Measurements from ENCODE around the gene SART3. TPM values are rescaled to one million over a fixed set of nuclear protein-coding genes. Genes with fewer than 3 reads are reported as not detected.

The SART3 gene
- polyA plus RNA-seq, 1 donor (not counting 4 experiments of a cell fraction or from before 2014, with no cell fraction given) = 19.0 TPM

- no peak for DNase-seq (ENCODE audit: low read depth, low spot score)
- H3K9ac ChIP-seq (ENCODE audit: control insufficient read depth, extremely low read depth, insufficient read depth, low read length) = peak overlapping the region; percentile 98
- H2AFZ ChIP-seq (ENCODE audit: control insufficient read depth, low read length) = peak overlapping the region; percentile 100
- H3K9me3 ChIP-seq (ENCODE audit: control insufficient read depth, low read depth, low read length) = no peaks in the 10 kb centered on the region
- peaks cover 64% of the 10 kb centered on the region for H3K79me2 ChIP-seq (ENCODE audit: control insufficient read depth, insufficient read depth, low read length)
- H4K20me1 ChIP-seq (ENCODE audit: control insufficient read depth, extremely low read depth, insufficient read depth, low read length) = peaks cover 3% of the 10 kb centered on the region
- no peaks in the 10 kb centered on the region for H3K9me1 ChIP-seq (ENCODE audit: control insufficient read depth, extremely low read depth, insufficient read depth, low read length)
- H3K27me3 ChIP-seq (ENCODE audit: control insufficient read depth, extremely low read depth, insufficient read depth, low read length) = no peaks in the 10 kb centered on the region
- H3K36me3 ChIP-seq (ENCODE audit: control insufficient read depth in 2 of 2, extremely low read depth in 1 of 2, insufficient read depth in 2 of 2, low read length in 2 of 2) = peaks cover 11 to 24% of the 10 kb centered on the region in 2 experiments
- peak overlapping the region; percentile 99 for H3K27ac ChIP-seq (ENCODE audit: control insufficient read depth, insufficient read depth, low read length)
- dilution Hi-C loops (cut with MboI; ENCODE audit: extremely low pct_ligation_motif_present, low sequenced_read_pairs) = no loop called here
- peak overlapping the region; percentile 98 for H3K4me2 ChIP-seq (ENCODE audit: control insufficient read depth, extremely low read depth, insufficient read depth, low read depth, low read length)
- FAIRE-seq = no peak
- peak overlapping the region; percentile 87 to 98 (median 92) for H3K4me3 ChIP-seq (ENCODE audit: control insufficient read depth in 2 of 3, extremely low read depth in 1 of 3, insufficient read depth in 2 of 3, low read depth in 1 of 3, low read length in 3 of 3)
- TF ChIP-seq EZH2 (IDR thresholded peaks at IDR 0.05; ENCODE audit: low read length) = no peak
- TF ChIP-seq, protein P1, sequence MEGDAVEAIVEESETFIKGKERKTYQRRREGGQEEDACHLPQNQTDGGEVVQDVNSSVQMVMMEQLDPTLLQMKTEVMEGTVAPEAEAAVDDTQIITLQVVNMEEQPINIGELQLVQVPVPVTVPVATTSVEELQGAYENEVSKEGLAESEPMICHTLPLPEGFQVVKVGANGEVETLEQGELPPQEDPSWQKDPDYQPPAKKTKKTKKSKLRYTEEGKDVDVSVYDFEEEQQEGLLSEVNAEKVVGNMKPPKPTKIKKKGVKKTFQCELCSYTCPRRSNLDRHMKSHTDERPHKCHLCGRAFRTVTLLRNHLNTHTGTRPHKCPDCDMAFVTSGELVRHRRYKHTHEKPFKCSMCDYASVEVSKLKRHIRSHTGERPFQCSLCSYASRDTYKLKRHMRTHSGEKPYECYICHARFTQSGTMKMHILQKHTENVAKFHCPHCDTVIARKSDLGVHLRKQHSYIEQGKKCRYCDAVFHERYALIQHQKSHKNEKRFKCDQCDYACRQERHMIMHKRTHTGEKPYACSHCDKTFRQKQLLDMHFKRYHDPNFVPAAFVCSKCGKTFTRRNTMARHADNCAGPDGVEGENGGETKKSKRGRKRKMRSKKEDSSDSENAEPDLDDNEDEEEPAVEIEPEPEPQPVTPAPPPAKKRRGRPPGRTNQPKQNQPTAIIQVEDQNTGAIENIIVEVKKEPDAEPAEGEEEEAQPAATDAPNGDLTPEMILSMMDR (optimal IDR thresholded peaks at IDR 0.05 in 1 of 3, IDR thresholded peaks at IDR 0.05 in 1 of 3, conservative IDR thresholded peaks at IDR 0.05 in 1 of 3; ENCODE audit: extremely low read depth in 1 of 3, insufficient read depth in 2 of 3, low read length in 3 of 3) = no peak
- H3K4me1 ChIP-seq (ENCODE audit: control insufficient read depth, extremely low read depth, insufficient read depth, low read length) = peaks cover 21% of the 10 kb centered on the region
These were observed 652 bp downstream of the SART3 start for GRCh38 chr12:108560321-108560721.

- H3K4me2 ChIP-seq (ENCODE audit: control insufficient read depth, extremely low read depth, insufficient read depth, low read depth, low read length) = peak overlapping the region; percentile 98
- no peaks in the 10 kb centered on the region for H3K9me3 ChIP-seq (ENCODE audit: control insufficient read depth, low read depth, low read length)
- peak overlapping the region; percentile 98 for H3K9ac ChIP-seq (ENCODE audit: control insufficient read depth, extremely low read depth, insufficient read depth, low read length)
- peak overlapping the region; percentile 99 for H3K27ac ChIP-seq (ENCODE audit: control insufficient read depth, insufficient read depth, low read length)
- DNase-seq (ENCODE audit: low read depth, low spot score) = no peak
- no peak for FAIRE-seq
- TF ChIP-seq EZH2 (IDR thresholded peaks at IDR 0.05; ENCODE audit: low read length) = no peak
- TF ChIP-seq, protein P1 (optimal IDR thresholded peaks at IDR 0.05 in 1 of 3, IDR thresholded peaks at IDR 0.05 in 1 of 3, conservative IDR thresholded peaks at IDR 0.05 in 1 of 3; ENCODE audit: extremely low read depth in 1 of 3, insufficient read depth in 2 of 3, low read length in 3 of 3) = peak; percentile 3 to 26 (median 17)
- peaks cover 4% of the 10 kb centered on the region for H4K20me1 ChIP-seq (ENCODE audit: control insufficient read depth, extremely low read depth, insufficient read depth, low read length)
- no peaks in the 10 kb centered on the region for H3K27me3 ChIP-seq (ENCODE audit: control insufficient read depth, extremely low read depth, insufficient read depth, low read length)
- peaks cover 69% of the 10 kb centered on the region for H3K79me2 ChIP-seq (ENCODE audit: control insufficient read depth, insufficient read depth, low read length)
- no peak overlapping the region for H2AFZ ChIP-seq (ENCODE audit: control insufficient read depth, low read length)
- H3K4me3 ChIP-seq (ENCODE audit: control insufficient read depth in 2 of 3, extremely low read depth in 1 of 3, insufficient read depth in 2 of 3, low read depth in 1 of 3, low read length in 3 of 3) = peak overlapping the region; percentile 87 to 98 (median 92)
- peaks cover 21% of the 10 kb centered on the region for H3K4me1 ChIP-seq (ENCODE audit: control insufficient read depth, extremely low read depth, insufficient read depth, low read length)
- no peaks in the 10 kb centered on the region for H3K9me1 ChIP-seq (ENCODE audit: control insufficient read depth, extremely low read depth, insufficient read depth, low read length)
- peaks cover 7 to 20% of the 10 kb centered on the region in 2 experiments for H3K36me3 ChIP-seq (ENCODE audit: control insufficient read depth in 2 of 2, extremely low read depth in 1 of 2, insufficient read depth in 2 of 2, low read length in 2 of 2)
- dilution Hi-C loops (cut with MboI; ENCODE audit: extremely low pct_ligation_motif_present, low sequenced_read_pairs) = no loop called here
These were observed 1.2 kb downstream of the SART3 start for GRCh38 chr12:108559748-108560147.
